Lung (tissue), 12 donors: ENCODE data around the gene CDC42. TPM values are rescaled to one million over a fixed set of nuclear protein-coding genes. Genes with fewer than 3 reads are reported as not detected.
A peak's percentile ranks its signal among the peaks of the same experiment; 100 is the strongest.

ENCODE experiments used
- ATAC-seq: fragments of 200-7000 bp; cut with Tn5 transposase; one replicate; pipeline ENCODE4 v1.9.1; 2020; ENCODE audit warnings: moderate number of reproducible peaks; ENCODE audit not compliant: insufficient read depth, low FRiP score
- DNase-seq, 3 donors: peaks; one replicate each; pipeline ENCODE4 v3.0.0-alpha.2; 2013 to 2017
- H3K27ac ChIP-seq, 2 donors: one replicate each; pipeline ENCODE4 v1.5.1; 2013; ENCODE audit warnings: mild to moderate bottlenecking in 2 of 2, moderate library complexity in 2 of 2, control low read depth in 1 of 2, inconsistent platforms in 1 of 2, low read depth in 1 of 2, low read length in 1 of 2
- H3K27me3 ChIP-seq, 3 donors: one replicate each; pipeline ENCODE4 v1.5.1; 2013; ENCODE audit warnings: low read length in 2 of 3; ENCODE audit not compliant: control insufficient read depth in 3 of 3, insufficient read depth in 3 of 3
- H3K36me3 ChIP-seq, 4 donors: one replicate each; pipeline ENCODE4 v1.5.1; 2013; ENCODE audit warnings: low read length in 4 of 4, mild to moderate bottlenecking in 1 of 4, moderate library complexity in 1 of 4; ENCODE audit not compliant: control insufficient read depth in 4 of 4, insufficient read depth in 4 of 4
- H3K4me1 ChIP-seq, 5 donors: one replicate each; pipeline ENCODE4 v1.5.1; 2013; ENCODE audit warnings: low read length in 5 of 5, mild to moderate bottlenecking in 2 of 5, moderate library complexity in 1 of 5; ENCODE audit not compliant: control insufficient read depth in 5 of 5, insufficient read depth in 5 of 5
- H3K4me3 ChIP-seq: one replicate; pipeline ENCODE4 v1.5.1; 2013; ENCODE audit warnings: mild to moderate bottlenecking, control low read depth, moderate library complexity
- H3K9ac ChIP-seq, 2 donors: one replicate each; pipeline ENCODE4 v1.5.1; 2013; ENCODE audit warnings: low read length in 2 of 2, control low read depth in 1 of 2; ENCODE audit not compliant: insufficient read depth in 1 of 2
- H3K9me3 ChIP-seq, 4 donors: one replicate each; pipeline ENCODE4 v1.5.1; 2013; ENCODE audit warnings: low read length in 3 of 4, mild to moderate bottlenecking in 1 of 4, moderate library complexity in 1 of 4; ENCODE audit not compliant: control insufficient read depth in 4 of 4, insufficient read depth in 3 of 4
- WGBS, 2 donors: extraction: QIAGEN DNeasy Blood & Tissue Kit; methylation state at CpG; one replicate each; pipeline ENCODE4 v1.1.7; 2013; 5-methylcytosine and 5-hydroxymethylcytosine counted together
- polyA plus RNA-seq, 2 donors: library from polyadenylated mRNA; stranded (reverse); fragments of 200-250 nt; gene quantifications; one replicate each; pipeline ENCODE4 v1.2.1, GENCODE V29; 2013
- total RNA-seq, 2 donors: library from RNA; depleted of rRNA in 1 of 2; stranded (reverse); fragments of >200 nt in 1 of 2; gene quantifications; one replicate each; pipeline ENCODE4 v1.2.1, GENCODE V29; 2014 to 2021
- TF ChIP-seq, protein P1 (sequence below): IDR thresholded peaks from 2 replicates; pipeline ENCODE4 v1.5.1; 2012; ENCODE audit warnings: mild to moderate bottlenecking; ENCODE audit errors: control extremely low read depth, extremely low read depth
- donor health status: control.
- donor health status: control.
- donor health status: Bipolar disorder and iron deficiency.
- donor health status: healthy.
- donor health status: DM: yes; HTN: yes; CAD: no.

The CDC42 gene
- total and polyA plus RNA-seq, 4 donors = 137 to 231 (median 219) TPM

DNA sequence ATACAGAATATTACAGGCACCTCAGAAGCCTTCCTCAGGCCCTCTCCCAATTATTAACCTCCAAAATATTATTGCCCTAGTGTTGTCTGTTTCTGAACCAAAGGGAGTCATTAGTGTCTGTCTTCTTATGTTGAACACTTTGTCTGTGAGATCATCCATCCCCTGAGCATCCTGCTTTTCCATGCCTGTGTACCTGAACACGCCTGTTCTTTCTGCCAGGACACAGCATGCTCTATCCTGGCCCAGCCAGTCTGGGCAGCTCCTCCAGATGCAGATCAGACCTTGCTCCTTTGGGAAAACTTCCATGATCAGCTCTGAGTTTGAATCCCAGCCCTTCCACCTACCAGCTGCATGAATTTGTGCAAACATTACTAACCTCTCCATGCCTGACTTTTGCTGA is 11.0 kb upstream of the CDC42 start:
- Histone ChIP-seq H3K27ac (no peak overlapping the region), H3K4me1 (peaks cover 0 to 15% (median 7%) of the 10 kb centered on the region in 5 donors), H3K9ac (no peak overlapping the region), H3K4me3 (no peak overlapping the region), H3K27me3 (no peaks in the 10 kb centered on the region), H3K36me3 (no peaks in the 10 kb centered on the region), H3K9me3 (peaks cover 0 to 2% (median 0%) of the 10 kb centered on the region in 4 donors)
- 90 to 98% methylated on average over 1 of the region's 1 CpG for WGBS, 2 donors
- no peak for ATAC-seq
- TF ChIP-seq, protein P1, sequence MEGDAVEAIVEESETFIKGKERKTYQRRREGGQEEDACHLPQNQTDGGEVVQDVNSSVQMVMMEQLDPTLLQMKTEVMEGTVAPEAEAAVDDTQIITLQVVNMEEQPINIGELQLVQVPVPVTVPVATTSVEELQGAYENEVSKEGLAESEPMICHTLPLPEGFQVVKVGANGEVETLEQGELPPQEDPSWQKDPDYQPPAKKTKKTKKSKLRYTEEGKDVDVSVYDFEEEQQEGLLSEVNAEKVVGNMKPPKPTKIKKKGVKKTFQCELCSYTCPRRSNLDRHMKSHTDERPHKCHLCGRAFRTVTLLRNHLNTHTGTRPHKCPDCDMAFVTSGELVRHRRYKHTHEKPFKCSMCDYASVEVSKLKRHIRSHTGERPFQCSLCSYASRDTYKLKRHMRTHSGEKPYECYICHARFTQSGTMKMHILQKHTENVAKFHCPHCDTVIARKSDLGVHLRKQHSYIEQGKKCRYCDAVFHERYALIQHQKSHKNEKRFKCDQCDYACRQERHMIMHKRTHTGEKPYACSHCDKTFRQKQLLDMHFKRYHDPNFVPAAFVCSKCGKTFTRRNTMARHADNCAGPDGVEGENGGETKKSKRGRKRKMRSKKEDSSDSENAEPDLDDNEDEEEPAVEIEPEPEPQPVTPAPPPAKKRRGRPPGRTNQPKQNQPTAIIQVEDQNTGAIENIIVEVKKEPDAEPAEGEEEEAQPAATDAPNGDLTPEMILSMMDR = no peak
- DNase-seq = no peak

DNA sequence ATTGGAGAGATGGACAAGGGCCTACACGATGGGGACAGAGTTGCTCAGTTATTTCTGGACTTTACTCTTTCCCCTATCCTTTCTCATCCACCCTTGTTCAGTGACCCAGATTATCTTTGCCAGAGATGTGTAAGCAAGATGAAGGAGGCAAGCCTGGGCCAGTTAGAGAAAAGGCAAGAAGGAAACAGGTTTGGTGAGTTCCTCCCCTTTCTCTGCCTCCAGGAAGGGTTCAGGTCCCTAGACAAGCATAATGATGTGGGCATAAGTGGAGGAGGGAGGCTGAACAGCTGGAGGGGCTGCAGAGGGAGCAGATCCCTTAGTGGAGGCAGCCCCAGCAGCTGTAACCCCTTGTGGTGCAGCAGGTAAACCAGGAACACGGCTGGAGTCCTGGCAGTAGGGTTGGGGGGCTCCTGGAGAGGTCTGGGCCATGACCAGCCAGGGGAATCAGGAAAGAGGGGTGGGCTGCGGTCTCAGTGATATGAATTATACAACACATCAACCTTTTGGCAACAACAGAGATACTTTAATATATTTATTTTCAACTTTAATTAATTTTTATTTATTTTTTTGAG is 9.2 kb upstream of the CDC42 start:
- Histone ChIP-seq H3K4me3 (no peak overlapping the region), H3K4me1 (peaks cover 0 to 15% (median 3%) of the 10 kb centered on the region in 5 donors), H3K9me3 (peaks cover 0 to 2% (median 0%) of the 10 kb centered on the region in 4 donors), H3K9ac (no peak overlapping the region), H3K36me3 (no peaks in the 10 kb centered on the region), H3K27me3 (no peaks in the 10 kb centered on the region), H3K27ac (no peak overlapping the region)
- TF ChIP-seq, protein P1 = no peak
- ATAC-seq = no peak
- 72 to 88% methylated on average over 3 of the region's 3 CpGs for WGBS, 2 donors
- peak; percentile 50 to 79 (median 53) for DNase-seq

DNA sequence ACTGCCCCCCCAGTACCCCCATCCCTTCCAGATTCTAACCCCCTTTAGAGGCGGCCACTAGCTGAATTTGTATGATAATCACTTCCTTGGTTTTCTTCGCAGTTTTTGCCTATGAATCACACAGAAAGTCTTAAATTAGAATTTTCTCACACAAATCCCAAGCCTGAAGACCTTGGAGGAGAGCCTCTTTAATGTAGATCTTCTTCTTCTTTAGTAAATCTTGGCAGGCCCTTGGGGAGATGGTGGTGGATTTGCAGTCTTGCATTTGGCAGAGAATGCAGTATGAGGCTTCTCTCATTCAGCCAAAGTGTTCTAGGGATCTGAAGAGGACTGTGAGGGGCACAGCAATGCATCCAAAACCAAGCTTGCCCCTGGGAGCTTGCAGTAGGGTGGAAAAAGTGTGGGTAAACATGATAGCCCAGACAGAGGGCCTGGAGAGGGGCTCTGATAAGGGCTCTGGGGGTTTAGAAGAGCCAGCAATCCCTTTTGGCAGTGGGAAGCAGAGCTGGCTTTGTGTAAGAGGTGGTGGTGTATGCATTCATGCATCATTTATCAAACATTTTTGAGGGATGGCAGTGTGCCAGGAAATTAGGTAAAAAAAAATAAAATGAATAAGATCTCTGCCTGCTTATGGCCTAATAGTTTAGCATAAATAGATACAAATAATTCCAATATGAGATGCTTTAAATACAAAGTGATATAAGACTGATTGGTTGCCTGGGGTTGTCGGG is 7.7 kb upstream of the CDC42 start:
- Histone ChIP-seq H3K4me3 (no peak overlapping the region), H3K9me3 (peaks cover 0 to 2% (median 0%) of the 10 kb centered on the region in 4 donors), H3K4me1 (peaks cover 0 to 11% (median 1%) of the 10 kb centered on the region in 5 donors), H3K27ac (no peak overlapping the region), H3K27me3 (no peaks in the 10 kb centered on the region), H3K36me3 (no peaks in the 10 kb centered on the region), H3K9ac (no peak overlapping the region)
- TF ChIP-seq, protein P1 = no peak
- ATAC-seq = no peak
- 82 to 90% methylated on average over 3 of the region's 3 CpGs for WGBS, 2 donors
- peak in 2 of 3 donors; percentile 35 to 39 for DNase-seq
